ENCODE measurements around the gene CIRBP.

Gene CIRBP

GRCh38 chr19:1272423-1273262 lies 3.5 kb downstream of the CIRBP start:
- Histone ChIP-seq H3K36me3 (ENCODE audit: control insufficient read depth, low read length) (peaks cover 74% of the 10 kb centered on the region), H3K79me2 (ENCODE audit: control insufficient read depth, low read length) (peaks cover 75% of the 10 kb centered on the region), H3K4me3 (ENCODE audit: low read length) (no peak overlapping the region), H4K20me1 (ENCODE audit: control insufficient read depth, insufficient read depth, low read depth, low read length) (peaks cover 19% of the 10 kb centered on the region), H3K9me3 (ENCODE audit: control insufficient read depth, insufficient read depth, low read length) (no peaks in the 10 kb centered on the region), H3K27me3 (ENCODE audit: control insufficient read depth, low read length) (no peaks in the 10 kb centered on the region; the same call in 1 of the 2 replicates), H3K9me2 (replicated peaks; ENCODE audit: control insufficient read depth, low read length) (no peaks in the 10 kb centered on the region), H3K27ac (ENCODE audit: low read depth, low read length) (no peak overlapping the region), H3K4me1 (ENCODE audit: control insufficient read depth, low read length) (peaks cover 70% of the 10 kb centered on the region), H3K4me2 (ENCODE audit: low read length) (peak overlapping the region; percentile 96; the same call in 1 of the 2 replicates), H3F3A (ENCODE audit: control insufficient read depth, insufficient read depth) (peaks cover 52% of the 10 kb centered on the region)
- TF ChIP-seq CTCF (IDR thresholded peaks at IDR 0.05; ENCODE audit: low read depth, low read length, poor library complexity, severe bottlenecking) (no peak), EZH2phosphoT487 (IDR thresholded peaks at IDR 0.05; ENCODE audit: borderline replicate concordance, low read length) (no peak)

- Histone ChIP-seq H3K79me2 (ENCODE audit: control insufficient read depth, low read length) (peaks cover 75% of the 10 kb centered on the region), H3K27me3 (ENCODE audit: control insufficient read depth, low read length) (no peaks in the 10 kb centered on the region; the same call in 1 of the 2 replicates), H3K4me2 (ENCODE audit: low read length) (peak overlapping the region; percentile 96; the same call in 1 of the 2 replicates), H3K9me3 (ENCODE audit: control insufficient read depth, insufficient read depth, low read length) (no peaks in the 10 kb centered on the region), H3K4me1 (ENCODE audit: control insufficient read depth, low read length) (peaks cover 62% of the 10 kb centered on the region), H3K36me3 (ENCODE audit: control insufficient read depth, low read length) (peaks cover 82% of the 10 kb centered on the region), H3K9me2 (replicated peaks; ENCODE audit: control insufficient read depth, low read length) (no peaks in the 10 kb centered on the region), H3F3A (ENCODE audit: control insufficient read depth, insufficient read depth) (peaks cover 52% of the 10 kb centered on the region), H3K27ac (ENCODE audit: low read depth, low read length) (no peak overlapping the region), H3K4me3 (ENCODE audit: low read length) (peak overlapping the region; percentile 76; the same call in 1 of the 2 replicates), H4K20me1 (ENCODE audit: control insufficient read depth, insufficient read depth, low read depth, low read length) (peaks cover 19% of the 10 kb centered on the region)
- TF ChIP-seq CTCF (IDR thresholded peaks at IDR 0.05; ENCODE audit: low read depth, low read length, poor library complexity, severe bottlenecking) (no peak), EZH2phosphoT487 (IDR thresholded peaks at IDR 0.05; ENCODE audit: borderline replicate concordance, low read length) (no peak)
These were observed 4.3 kb downstream of the CIRBP start for GRCh38 chr19:1273263-1274041.

GRCh38 chr19:1274081-1274851 lies 5.1 kb downstream of the CIRBP start:
- H3K79me2 ChIP-seq (ENCODE audit: control insufficient read depth, low read length), result peaks cover 70% of the 10 kb centered on the region
- H3K27ac ChIP-seq (ENCODE audit: low read depth, low read length), result no peak overlapping the region
- TF ChIP-seq CTCF (IDR thresholded peaks at IDR 0.05; ENCODE audit: low read depth, low read length, poor library complexity, severe bottlenecking), result no peak
- TF ChIP-seq EZH2phosphoT487 (IDR thresholded peaks at IDR 0.05; ENCODE audit: borderline replicate concordance, low read length), result no peak
- H3K9me3 ChIP-seq (ENCODE audit: control insufficient read depth, insufficient read depth, low read length), result no peaks in the 10 kb centered on the region
- peaks cover 50% of the 10 kb centered on the region for H3F3A ChIP-seq (ENCODE audit: control insufficient read depth, insufficient read depth)
- peak overlapping the region; percentile 76 for H3K4me3 ChIP-seq (ENCODE audit: low read length)
- H3K36me3 ChIP-seq (ENCODE audit: control insufficient read depth, low read length), result peaks cover 91% of the 10 kb centered on the region
- no peaks in the 10 kb centered on the region; the same call in 1 of the 2 replicates for H3K27me3 ChIP-seq (ENCODE audit: control insufficient read depth, low read length)
- H3K9me2 ChIP-seq (replicated peaks; ENCODE audit: control insufficient read depth, low read length), result no peaks in the 10 kb centered on the region
- H3K4me2 ChIP-seq (ENCODE audit: low read length), result peak overlapping the region; percentile 96
- H3K4me1 ChIP-seq (ENCODE audit: control insufficient read depth, low read length), result peaks cover 57% of the 10 kb centered on the region
- H4K20me1 ChIP-seq (ENCODE audit: control insufficient read depth, insufficient read depth, low read depth, low read length), result peaks cover 19% of the 10 kb centered on the region

Data from DOHH2 (cell line).